Trophoblast cell (in vitro differentiated cells and primary cell): ENCODE measurements around the gene GUCD1.
"Not testable (repeated sequence)": the region's sequence is repeated elsewhere in the genome, so short reads cannot be mapped to it uniquely, and the experiment has no call there.

Source experiments
- DNase-seq, 2 donors: peaks; one replicate each; pipeline ENCODE4 v3.0.0-alpha.2; 2016
- H2AFZ ChIP-seq: 2 replicates; pipeline ENCODE4 v1.6.1; 2013; ENCODE audit warnings: low read length, moderate library complexity, mild to moderate bottlenecking; ENCODE audit not compliant: insufficient read depth, poor library complexity
- H2AK5ac ChIP-seq: 2 replicates; pipeline ENCODE4 v1.6.1; 2013; ENCODE audit warnings: mild to moderate bottlenecking, low read length
- H2BK120ac ChIP-seq: 2 replicates; pipeline ENCODE4 v1.6.1; 2013; ENCODE audit warnings: low read length, mild to moderate bottlenecking, moderate library complexity; ENCODE audit not compliant: insufficient read depth, poor library complexity
- H2BK12ac ChIP-seq: 2 replicates; pipeline ENCODE4 v1.6.1; 2013; ENCODE audit warnings: mild to moderate bottlenecking, low read length, moderate library complexity
- H2BK5ac ChIP-seq: 2 replicates; pipeline ENCODE4 v1.6.1; 2013; ENCODE audit warnings: low read length, low read depth, moderate library complexity, mild to moderate bottlenecking; ENCODE audit not compliant: poor library complexity
- H3K14ac ChIP-seq: 2 replicates; pipeline ENCODE4 v1.6.1; 2013; ENCODE audit warnings: mild to moderate bottlenecking, low read length
- H3K18ac ChIP-seq: 2 replicates; pipeline ENCODE4 v1.6.1; 2013; ENCODE audit warnings: mild to moderate bottlenecking, low read length
- H3K23ac ChIP-seq: 2 replicates; pipeline ENCODE4 v1.6.1; 2013; ENCODE audit warnings: low read length
- H3K27ac ChIP-seq: 2 replicates; pipeline ENCODE4 v1.5.1; 2013; ENCODE audit warnings: low read depth, mild to moderate bottlenecking, inconsistent platforms, low read length, moderate library complexity
- H3K27me3 ChIP-seq: 2 replicates; pipeline ENCODE4 v1.6.1; 2013; ENCODE audit warnings: inconsistent platforms, mild to moderate bottlenecking, low read length, moderate library complexity; ENCODE audit not compliant: insufficient read depth
- H3K36me3 ChIP-seq, 2 experiments: 1 replicate in 1 of 2; 2 replicates in 1 of 2; pipeline ENCODE4 v1.6.1; 2013; ENCODE audit warnings: low read length in 2 of 2, mild to moderate bottlenecking in 2 of 2, moderate library complexity in 1 of 2; ENCODE audit not compliant: insufficient read depth in 2 of 2, control insufficient read depth in 1 of 2
- H3K4ac ChIP-seq: 2 replicates; pipeline ENCODE4 v1.6.1; 2013; ENCODE audit warnings: low read depth, mild to moderate bottlenecking, low read length, moderate library complexity
- H3K4me1 ChIP-seq, 2 experiments: 1 replicate in 1 of 2; 2 replicates in 1 of 2; pipeline ENCODE4 v1.6.1; 2013; ENCODE audit warnings: low read length in 2 of 2, mild to moderate bottlenecking in 2 of 2, moderate library complexity in 1 of 2; ENCODE audit not compliant: insufficient read depth in 2 of 2, control insufficient read depth in 1 of 2
- H3K4me2 ChIP-seq: 2 replicates; pipeline ENCODE4 v1.6.1; 2013; ENCODE audit warnings: inconsistent platforms, mild to moderate bottlenecking, low read length, moderate library complexity
- H3K4me3 ChIP-seq: 2 replicates; pipeline ENCODE4 v1.5.1; 2013; ENCODE audit warnings: mild to moderate bottlenecking, low read depth, low read length, inconsistent platforms
- H3K79me1 ChIP-seq: one replicate; pipeline ENCODE4 v1.6.1; 2013; ENCODE audit warnings: low read length
- H3K79me2 ChIP-seq: 2 replicates; pipeline ENCODE4 v1.6.1; 2013; ENCODE audit warnings: low read length, mild to moderate bottlenecking; ENCODE audit not compliant: control insufficient read depth, insufficient read depth, poor library complexity
- H3K9ac ChIP-seq: 2 replicates; pipeline ENCODE4 v1.6.1; 2013; ENCODE audit warnings: mild to moderate bottlenecking, low read length
- H3K9me3 ChIP-seq: 2 replicates; pipeline ENCODE4 v1.6.1; 2013; ENCODE audit warnings: low read depth, mild to moderate bottlenecking, control low read depth, inconsistent platforms, low read length; ENCODE audit not compliant: insufficient read depth
- H4K12ac ChIP-seq: 2 replicates; pipeline ENCODE4 v1.6.1; 2013; ENCODE audit warnings: low read depth, mild to moderate bottlenecking, low read length, moderate library complexity
- H4K8ac ChIP-seq: 2 replicates; pipeline ENCODE4 v1.6.1; 2013; ENCODE audit warnings: low read depth, mild to moderate bottlenecking, low read length, moderate library complexity
- H4K91ac ChIP-seq: one replicate; pipeline ENCODE4 v1.6.1; 2013; ENCODE audit warnings: low read depth, mild to moderate bottlenecking, low read length, moderate library complexity
- WGBS: extraction: QIAGEN DNeasy Blood & Tissue Kit; methylation state at CpG from one replicate; pipeline ENCODE4 v1.1.7; 2013; ENCODE audit warnings: missing lambda C conversion rate; ENCODE audit not compliant: insufficient read length, insufficient coverage; ENCODE audit errors: extremely low coverage; 5-methylcytosine and 5-hydroxymethylcytosine counted together

GUCD1 gene

DNA sequence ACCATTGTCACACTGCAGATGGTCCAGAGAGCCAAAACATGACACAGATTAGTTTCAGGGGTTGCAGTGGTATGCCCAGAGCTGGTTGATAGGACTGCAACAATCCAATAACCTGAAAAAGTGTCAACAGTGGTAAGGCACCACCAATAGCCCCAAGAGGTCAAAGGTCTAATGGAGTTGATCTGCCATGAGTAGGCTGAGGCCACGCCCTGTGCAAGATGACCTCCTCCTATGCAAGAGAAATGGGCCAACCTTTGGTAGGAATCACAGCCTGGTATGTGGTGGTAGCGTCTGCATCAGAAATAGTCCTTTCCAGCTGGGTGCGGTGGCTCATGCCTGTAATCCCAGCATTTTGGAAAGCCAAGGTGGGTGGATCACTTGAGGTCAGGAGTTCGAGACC is 19.6 kb downstream of the GUCD1 start:
- Histone ChIP-seq H3K18ac (no peak overlapping the region), H3K27me3 (no peaks in the 10 kb centered on the region), H3K79me1 (no peaks in the 10 kb centered on the region), H2BK12ac (no peak overlapping the region), H3K9ac (no peak overlapping the region), H4K12ac (no peak overlapping the region), H3K79me2 (no peaks in the 10 kb centered on the region), H2AK5ac (no peak overlapping the region), H4K8ac (no peak overlapping the region), H3K4ac (no peak overlapping the region), H2AFZ (no peak overlapping the region), H3K27ac (no peak overlapping the region), H3K14ac (no peak overlapping the region), H3K4me3 (no peak overlapping the region), H2BK5ac (no peak overlapping the region), H3K23ac (no peak overlapping the region), H3K36me3 (peaks cover 4 to 7% of the 10 kb centered on the region in 2 experiments), H3K4me2 (no peak overlapping the region), H4K91ac (no peak overlapping the region), H2BK120ac (no peak overlapping the region), H3K9me3 (no peaks in the 10 kb centered on the region), H3K4me1 (peaks cover 3 to 6% of the 10 kb centered on the region in 2 experiments)
- WGBS: no CpG with 5 or more reads among the region's 4 CpGs
- DNase-seq: no peak

DNA sequence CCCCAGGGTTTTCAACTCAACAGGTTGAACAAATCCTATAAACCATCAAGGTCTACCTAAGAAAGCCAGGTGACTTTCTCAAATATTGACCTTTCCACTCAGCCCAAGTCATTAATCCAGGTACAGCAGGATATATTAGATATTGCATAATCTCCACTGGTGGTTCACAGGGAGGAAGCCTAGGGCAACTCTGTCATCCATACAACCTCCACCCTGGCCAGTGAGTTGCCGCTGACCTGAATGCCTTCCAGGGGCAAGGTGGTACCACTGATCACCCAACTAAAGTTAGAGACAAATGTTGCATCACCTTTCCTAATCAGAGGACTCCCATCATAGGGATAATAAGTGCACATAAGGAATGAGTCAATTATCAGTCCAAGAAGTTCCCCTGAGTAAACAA is 22.9 kb downstream of the GUCD1 start:
- no peak overlapping the region for H3K27ac ChIP-seq
- H2BK12ac ChIP-seq: no peak overlapping the region
- H4K91ac ChIP-seq: no peak overlapping the region
- WGBS: no CpG with 5 or more reads among the region's 1 CpG
- no peaks in the 10 kb centered on the region for H3K9me3 ChIP-seq
- H2AK5ac ChIP-seq: no peak overlapping the region
- no peak overlapping the region for H3K18ac ChIP-seq
- no peak overlapping the region for H3K14ac ChIP-seq
- H2BK120ac ChIP-seq: no peak overlapping the region
- DNase-seq: no peak
- H3K23ac ChIP-seq: no peak overlapping the region
- H3K4me2 ChIP-seq: no peak overlapping the region
- H3K27me3 ChIP-seq: no peaks in the 10 kb centered on the region
- no peak overlapping the region for H3K4me3 ChIP-seq
- no peak overlapping the region for H3K9ac ChIP-seq
- no peak overlapping the region for H3K4ac ChIP-seq
- H4K8ac ChIP-seq: no peak overlapping the region
- peaks cover 3 to 6% of the 10 kb centered on the region in 2 experiments for H3K4me1 ChIP-seq
- no peak overlapping the region for H4K12ac ChIP-seq
- no peak overlapping the region for H2BK5ac ChIP-seq
- H2AFZ ChIP-seq: no peak overlapping the region
- no peaks in the 10 kb centered on the region for H3K79me1 ChIP-seq
- no peaks in the 10 kb centered on the region for H3K79me2 ChIP-seq
- H3K36me3 ChIP-seq: no peaks in the 10 kb centered on the region

DNA sequence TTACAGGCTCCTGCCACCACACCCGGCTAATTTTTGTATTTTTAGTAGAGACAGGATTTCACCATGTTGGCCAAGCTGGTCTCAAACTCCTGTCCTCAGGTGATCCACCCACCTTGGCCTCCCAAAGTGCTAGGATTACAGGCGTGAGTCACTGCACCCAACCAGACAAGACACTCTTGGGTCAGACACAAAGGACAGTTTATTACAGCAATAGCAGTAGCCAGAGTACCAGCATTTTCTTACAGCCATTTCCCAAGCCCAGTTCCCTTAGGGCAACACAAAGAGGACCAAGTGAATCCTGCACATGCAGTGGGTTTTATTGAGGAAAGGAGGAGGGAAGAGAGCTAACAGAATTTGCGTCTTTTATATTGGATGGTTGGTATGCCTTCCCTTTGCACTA is 24.0 kb downstream of the GUCD1 start:
- not testable (repeated sequence) for H4K8ac ChIP-seq, H3K23ac ChIP-seq, H2AK5ac ChIP-seq, H4K91ac ChIP-seq, H3K27ac ChIP-seq, H3K27me3 ChIP-seq, H3K9ac ChIP-seq, H3K4ac ChIP-seq, H4K12ac ChIP-seq, H3K14ac ChIP-seq, H3K79me1 ChIP-seq, H3K9me3 ChIP-seq, H2BK5ac ChIP-seq, H3K4me3 ChIP-seq, H3K79me2 ChIP-seq, H2BK12ac ChIP-seq, H2AFZ ChIP-seq, H3K4me2 ChIP-seq, H3K36me3 ChIP-seq, H3K18ac ChIP-seq, H2BK120ac ChIP-seq, H3K4me1 ChIP-seq
- peak; percentile 93 to 97 for DNase-seq
- no CpG with 5 or more reads among the region's 3 CpGs for WGBS

DNA sequence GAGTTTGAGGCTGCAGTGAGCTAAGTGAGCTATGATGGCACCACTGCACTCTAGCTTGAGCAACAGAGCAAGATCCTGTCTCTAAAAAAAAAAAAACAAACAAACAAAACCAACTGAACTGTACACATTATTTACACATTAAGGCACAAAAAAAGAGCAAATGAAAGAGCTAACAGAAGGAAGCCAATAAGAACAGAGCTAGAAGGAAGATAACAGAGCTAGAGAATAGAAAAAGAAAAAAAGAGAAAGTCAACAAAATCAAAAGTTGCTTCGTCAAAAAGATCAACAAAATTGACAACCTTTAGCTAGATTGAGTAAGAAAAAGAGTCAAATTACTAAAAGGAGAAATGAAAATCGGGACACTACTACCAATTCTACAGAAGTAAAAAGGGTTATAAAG is 25.0 kb downstream of the GUCD1 start:
- H3K9me3 ChIP-seq: no peaks in the 10 kb centered on the region
- H3K14ac ChIP-seq: no peak overlapping the region
- no peak overlapping the region for H4K12ac ChIP-seq
- no peak overlapping the region for H4K91ac ChIP-seq
- no peak overlapping the region for H3K18ac ChIP-seq
- H3K9ac ChIP-seq: no peak overlapping the region
- H2BK120ac ChIP-seq: no peak overlapping the region
- no peak overlapping the region for H3K4ac ChIP-seq
- no peak overlapping the region for H2AK5ac ChIP-seq
- H3K79me1 ChIP-seq: no peaks in the 10 kb centered on the region
- no peak overlapping the region for H2BK12ac ChIP-seq
- H3K27ac ChIP-seq: no peak overlapping the region
- H2AFZ ChIP-seq: no peak overlapping the region
- no peaks in the 10 kb centered on the region for H3K79me2 ChIP-seq
- H3K4me2 ChIP-seq: no peak overlapping the region
- DNase-seq: no peak
- H3K4me3 ChIP-seq: no peak overlapping the region
- no peaks in the 10 kb centered on the region for H3K36me3 ChIP-seq
- H3K23ac ChIP-seq: no peak overlapping the region
- H2BK5ac ChIP-seq: no peak overlapping the region
- no CpG with 5 or more reads among the region's 2 CpGs for WGBS
- no peaks in the 10 kb centered on the region for H3K27me3 ChIP-seq
- no peak overlapping the region for H4K8ac ChIP-seq
- peaks cover 11 to 16% of the 10 kb centered on the region in 2 experiments for H3K4me1 ChIP-seq
